Mesothelial cell of epicardium (in vitro differentiated cells): ENCODE measurements around the gene HLA-DOB. TPM values are rescaled to one million over a fixed set of nuclear protein-coding genes. Genes with fewer than 3 reads are reported as not detected.

Experiments used
- DNase-seq, 2 experiments: peaks; one replicate each; pipeline ENCODE4 v3.0.0; 2021; ENCODE audit warnings: low spot score in 2 of 2; ENCODE audit not compliant: unreplicated experiment in 2 of 2
- H3K27ac Mint-ChIP-seq: 2 replicates; pipeline ENCODE4 v1.8.0; 2021; ENCODE audit warnings: mixed read lengths
- H3K27me3 Mint-ChIP-seq: 2 replicates; pipeline ENCODE4 v1.8.0; 2021; ENCODE audit warnings: low read depth, mixed read lengths
- H3K36me3 Mint-ChIP-seq: 2 replicates; pipeline ENCODE4 v1.8.0; 2021; ENCODE audit warnings: mixed read lengths
- H3K4me1 Mint-ChIP-seq: 2 replicates; pipeline ENCODE4 v1.8.0; 2021; ENCODE audit warnings: mixed read lengths
- H3K4me3 Mint-ChIP-seq: 2 replicates; pipeline ENCODE4 v1.8.0; 2021; ENCODE audit warnings: mild to moderate bottlenecking, moderate library complexity, mixed read lengths
- H3K9me3 Mint-ChIP-seq: 2 replicates; pipeline ENCODE4 v1.8.0; 2021; ENCODE audit warnings: mixed read lengths
- CTCF ChIP-seq: fragments of 200-600 bp; sonication (generic); IDR thresholded peaks from one replicate; pipeline ENCODE4 v1.5.0; 2021; ENCODE audit warnings: antibody characterized with exemption; ENCODE audit not compliant: unreplicated experiment
- total RNA-seq: library from RNA; stranded (reverse); gene quantifications from 3 replicates; pipeline ENCODE4 v1.2.1, GENCODE V29; 2021

HLA-DOB gene
- 0.35 to 0.52 TPM (median 0.45 TPM) in 3 replicates for total RNA-seq

GRCh38 chr6:32816746-32817204 lies at the start of gene HLA-DOB:
HLA-DOB (minus strand) TSS chr6:32817002; CDS start chr6:32816951, 51 bp downstream.
- H3K27ac Mint-ChIP-seq = no peak within 1 kb of the TSS
- H3K27me3 Mint-ChIP-seq = peaks cover 15% of the 10 kb centered on the region
- peaks cover 4% of the 10 kb centered on the region for H3K9me3 Mint-ChIP-seq
- no peak for DNase-seq
- H3K4me1 Mint-ChIP-seq = peaks cover 2% of the 10 kb centered on the region
- no peak for TF ChIP-seq CTCF
- H3K4me3 Mint-ChIP-seq = no peak within 1 kb of the TSS
- H3K36me3 Mint-ChIP-seq = no peaks in the 10 kb centered on the region

GRCh38 chr6:32865724-32866443 lies 49.1 kb upstream of the HLA-DOB start:
- Mint-ChIP-seq H3K9me3 (no peaks in the 10 kb centered on the region), H3K4me3 (no peak overlapping the region), H3K27ac (no peak overlapping the region), H3K4me1 (peaks cover 14% of the 10 kb centered on the region), H3K36me3 (no peaks in the 10 kb centered on the region), H3K27me3 (peaks cover 48% of the 10 kb centered on the region)
- no peak for TF ChIP-seq CTCF
- DNase-seq = no peak

- Mint-ChIP-seq H3K9me3 (no peaks in the 10 kb centered on the region), H3K27ac (no peak overlapping the region), H3K4me1 (peaks cover 19% of the 10 kb centered on the region), H3K27me3 (peaks cover 50% of the 10 kb centered on the region), H3K36me3 (no peaks in the 10 kb centered on the region), H3K4me3 (no peak overlapping the region)
- no peak for TF ChIP-seq CTCF
- no peak for DNase-seq
These were observed 45.9 kb upstream of the HLA-DOB start for GRCh38 chr6:32862725-32863124.

GRCh38 chr6:32860674-32861073 lies 43.9 kb upstream of the HLA-DOB start:
- DNase-seq = no peak
- peaks cover 18% of the 10 kb centered on the region for H3K4me1 Mint-ChIP-seq
- TF ChIP-seq CTCF = no peak
- H3K27me3 Mint-ChIP-seq = peaks cover 52% of the 10 kb centered on the region
- no peaks in the 10 kb centered on the region for H3K36me3 Mint-ChIP-seq
- peak overlapping the region; percentile 96 for H3K27ac Mint-ChIP-seq
- H3K9me3 Mint-ChIP-seq = no peaks in the 10 kb centered on the region
- H3K4me3 Mint-ChIP-seq = no peak overlapping the region

GRCh38 chr6:32858194-32858593 lies 41.4 kb upstream of the HLA-DOB start:
- peaks cover 63% of the 10 kb centered on the region for H3K27me3 Mint-ChIP-seq
- no peaks in the 10 kb centered on the region for H3K36me3 Mint-ChIP-seq
- no peaks in the 10 kb centered on the region for H3K9me3 Mint-ChIP-seq
- no peak for TF ChIP-seq CTCF
- H3K4me3 Mint-ChIP-seq = no peak overlapping the region
- H3K4me1 Mint-ChIP-seq = peaks cover 24% of the 10 kb centered on the region
- H3K27ac Mint-ChIP-seq = no peak overlapping the region
- no peak for DNase-seq
